H9 (cell line): ENCODE measurements around the gene HCFC2. TPM values are rescaled to one million over a fixed set of nuclear protein-coding genes. Genes with fewer than 3 reads are reported as not detected.

Source experiments
- DNase-seq: peaks from one replicate; pipeline ENCODE4 v3.0.0-alpha.2; 2017
- H2AFZ ChIP-seq: one replicate; pipeline ENCODE4 v1.6.1; 2013; ENCODE audit warnings: mild to moderate bottlenecking, low read length, control low read depth, moderate library complexity
- H2AK5ac ChIP-seq: 2 replicates; pipeline ENCODE4 v1.6.1; 2013; ENCODE audit warnings: low read length, control low read depth, mixed read lengths; ENCODE audit not compliant: insufficient read length
- H2BK120ac ChIP-seq: one replicate; pipeline ENCODE4 v1.6.1; 2013; ENCODE audit warnings: low read depth, mild to moderate bottlenecking, low read length, control low read depth, inconsistent platforms; ENCODE audit not compliant: poor library complexity, severe bottlenecking
- H2BK12ac ChIP-seq: 2 replicates; pipeline ENCODE4 v1.6.1; 2013; ENCODE audit warnings: low read length, control low read depth, mixed read lengths, low read depth; ENCODE audit not compliant: insufficient read length
- H2BK15ac ChIP-seq: 2 replicates; pipeline ENCODE4 v1.6.1; 2013; ENCODE audit warnings: low read depth, low read length, control low read depth
- H2BK20ac ChIP-seq: one replicate; pipeline ENCODE4 v1.6.1; 2013; ENCODE audit warnings: low read depth, mild to moderate bottlenecking, low read length, control low read depth, inconsistent platforms; ENCODE audit not compliant: poor library complexity, severe bottlenecking
- H2BK5ac ChIP-seq: 2 replicates; pipeline ENCODE4 v1.6.1; 2013; ENCODE audit warnings: low read length, control low read depth, mixed read lengths; ENCODE audit not compliant: insufficient read length
- H3K14ac ChIP-seq: 2 replicates; pipeline ENCODE4 v1.6.1; 2013; ENCODE audit warnings: low read length, control low read depth; ENCODE audit not compliant: insufficient read depth
- H3K18ac ChIP-seq: 2 replicates; pipeline ENCODE4 v1.6.1; 2013; ENCODE audit warnings: low read depth, mild to moderate bottlenecking, mixed read lengths, low read length, control low read depth; ENCODE audit not compliant: insufficient read length
- H3K23ac ChIP-seq: 2 replicates; pipeline ENCODE4 v1.6.1; 2013; ENCODE audit warnings: low read length, control low read depth, mixed read lengths, low read depth; ENCODE audit not compliant: insufficient read length
- H3K23me2 ChIP-seq: 2 replicates; pipeline ENCODE4 v1.6.1; 2013; ENCODE audit warnings: low read depth, mild to moderate bottlenecking, mixed read lengths, low read length, control low read depth; ENCODE audit not compliant: insufficient read length, poor library complexity, severe bottlenecking
- H3K27ac ChIP-seq: 2 replicates; pipeline ENCODE4 v1.5.1; 2013; ENCODE audit warnings: low read length, control low read depth, mixed read lengths, low read depth; ENCODE audit not compliant: insufficient read length
- H3K27me3 ChIP-seq: 2 replicates; pipeline ENCODE4 v1.6.1; 2013; ENCODE audit warnings: low read length, control low read depth, inconsistent platforms; ENCODE audit not compliant: insufficient read depth
- H3K4ac ChIP-seq: 2 replicates; pipeline ENCODE4 v1.6.1; 2013; ENCODE audit warnings: low read depth, mild to moderate bottlenecking, control low read depth, inconsistent platforms, low read length, moderate library complexity
- H3K4me1 ChIP-seq: 2 replicates; pipeline ENCODE4 v1.6.1; 2013; ENCODE audit warnings: low read length, control low read depth, inconsistent platforms; ENCODE audit not compliant: insufficient read depth
- H3K4me2 ChIP-seq: 2 replicates; pipeline ENCODE4 v1.6.1; 2013; ENCODE audit warnings: low read length, control low read depth, mixed read lengths; ENCODE audit not compliant: insufficient read length, insufficient read depth
- H3K56ac ChIP-seq: 2 replicates; pipeline ENCODE4 v1.6.1; 2013; ENCODE audit warnings: low read depth, mild to moderate bottlenecking, mixed read lengths, low read length, control low read depth; ENCODE audit not compliant: insufficient read length
- H3K79me1 ChIP-seq: 2 replicates; pipeline ENCODE4 v1.6.1; 2013; ENCODE audit warnings: low read depth, mild to moderate bottlenecking, moderate library complexity, low read length, control low read depth, inconsistent platforms; ENCODE audit not compliant: insufficient read depth, poor library complexity, severe bottlenecking
- H3K79me2 ChIP-seq: 2 replicates; pipeline ENCODE4 v1.6.1; 2013; ENCODE audit warnings: low read length, control low read depth, inconsistent platforms; ENCODE audit not compliant: insufficient read depth
- H3K9ac ChIP-seq: 2 replicates; pipeline ENCODE4 v1.6.1; 2013; ENCODE audit warnings: low read length, control low read depth, mixed read lengths; ENCODE audit not compliant: insufficient read length; ENCODE audit errors: extremely low read depth
- H3K9me3 ChIP-seq: one replicate; pipeline ENCODE4 v1.6.1; 2013; ENCODE audit warnings: low read depth, low read length, inconsistent platforms; ENCODE audit not compliant: control insufficient read depth
- H3T11ph ChIP-seq: one replicate; pipeline ENCODE4 v1.6.1; 2013; ENCODE audit warnings: mild to moderate bottlenecking, low read length, control low read depth, inconsistent platforms
- H4K20me1 ChIP-seq: one replicate; pipeline ENCODE4 v1.6.1; 2013; ENCODE audit not compliant: control insufficient read depth, insufficient read length, insufficient read depth
- H4K5ac ChIP-seq: 2 replicates; pipeline ENCODE4 v1.6.1; 2013; ENCODE audit warnings: low read depth, mild to moderate bottlenecking, mixed read lengths, low read length, control low read depth; ENCODE audit not compliant: insufficient read length
- H4K8ac ChIP-seq: replicated peaks from 2 replicates; pipeline ENCODE4 v1.6.1; 2013; ENCODE audit warnings: low read length, control low read depth, mixed read lengths, low read depth; ENCODE audit not compliant: insufficient read length
- H4K91ac ChIP-seq: 2 replicates; pipeline ENCODE4 v1.6.1; 2013; ENCODE audit warnings: low read depth, mild to moderate bottlenecking, moderate library complexity, mixed read lengths, low read length, control low read depth; ENCODE audit not compliant: insufficient read length
- H3K27ac Mint-ChIP-seq, 3 experiments: 2 replicates in 2 of 3; 3 replicates in 1 of 3; pipeline ENCODE4 v1.8.0; 2020 to 2021; ENCODE audit warnings: mixed read lengths in 3 of 3, mild to moderate bottlenecking in 1 of 3, moderate library complexity in 1 of 3
- H3K27me3 Mint-ChIP-seq: 2 replicates; pipeline ENCODE4 v1.8.0; 2021; ENCODE audit warnings: low read depth, mild to moderate bottlenecking, moderate library complexity, mixed read lengths
- H3K36me3 Mint-ChIP-seq, 3 experiments: 2 replicates in 2 of 3; 3 replicates in 1 of 3; pipeline ENCODE4 v1.8.0; 2020 to 2021; ENCODE audit warnings: low read depth in 3 of 3, mixed read lengths in 3 of 3; ENCODE audit not compliant: insufficient read depth in 1 of 3
- H3K4me1 Mint-ChIP-seq, 2 experiments: 2 replicates each; pipeline ENCODE4 v1.8.0; 2020; ENCODE audit warnings: mixed read lengths in 2 of 2
- H3K4me3 Mint-ChIP-seq, 2 experiments: 2 replicates in 1 of 2; 3 replicates in 1 of 2; pipeline ENCODE4 v1.8.0; 2020 to 2021; ENCODE audit warnings: mild to moderate bottlenecking in 2 of 2, mixed read lengths in 2 of 2, moderate library complexity in 1 of 2
- H3K9me3 Mint-ChIP-seq, 2 experiments: 2 replicates in 1 of 2; 3 replicates in 1 of 2; pipeline ENCODE4 v1.8.0; 2020; ENCODE audit warnings: mild to moderate bottlenecking in 2 of 2, mixed read lengths in 2 of 2, moderate library complexity in 1 of 2
- CTCF ChIP-seq: fragments of 200-600 bp; sonication (generic); conservative IDR thresholded peaks from 3 replicates; pipeline ENCODE4 v1.8.0; 2021; ENCODE audit warnings: antibody characterized with exemption, mild to moderate bottlenecking
- WGBS: extraction: QIAGEN DNeasy Blood & Tissue Kit; methylation state at CpG from one replicate; pipeline ENCODE4 v1.1.7; 2013; ENCODE audit warnings: missing lambda C conversion rate, low lambda C conversion rate, mixed read lengths; ENCODE audit not compliant: insufficient read length; ENCODE audit errors: extremely low coverage; 5-methylcytosine and 5-hydroxymethylcytosine counted together
- total RNA-seq: library from RNA; stranded (reverse); gene quantifications from 2 replicates; pipeline ENCODE4 v1.2.1, GENCODE V29; 2021

HCFC2 gene
- total RNA-seq, 1 experiment from 2014 or later = 1.9 TPM

- WGBS = no CpG with 5 or more reads among the region's 41 CpGs
- H2BK20ac ChIP-seq = no peak overlapping the region
- no peak overlapping the region for H3K23ac ChIP-seq
- H3K23me2 ChIP-seq = peaks cover 15% of the 10 kb centered on the region
- no peak for DNase-seq
- Mint-ChIP-seq H3K27me3 (peaks cover 32% of the 10 kb centered on the region), H3K36me3 (no peaks in the 10 kb centered on the region), H3K4me1 (peaks cover 10 to 13% of the 10 kb centered on the region in 2 experiments), H3K9me3 (no peaks in the 10 kb centered on the region), H3K27ac (no peak overlapping the region), H3K4me3 (peak overlapping the region; percentile 90 to 94)
- H3K79me1 ChIP-seq = no peaks in the 10 kb centered on the region
- no peaks in the 10 kb centered on the region for H3K4me1 ChIP-seq
- no peak overlapping the region for H2BK15ac ChIP-seq
- no peaks in the 10 kb centered on the region for H3K9me3 ChIP-seq
- no peak overlapping the region for H3K14ac ChIP-seq
- H3T11ph ChIP-seq = no peak overlapping the region
- H4K5ac ChIP-seq = no peak overlapping the region
- TF ChIP-seq CTCF = no peak
- H2AK5ac ChIP-seq = no peak overlapping the region
- H4K20me1 ChIP-seq = no peaks in the 10 kb centered on the region
- no peak overlapping the region for H4K91ac ChIP-seq
- H2BK12ac ChIP-seq = no peak overlapping the region
- H3K9ac ChIP-seq = no peak overlapping the region
- no peak overlapping the region for H2AFZ ChIP-seq
- no peak overlapping the region for H3K4ac ChIP-seq
- H2BK5ac ChIP-seq = no peak overlapping the region
- H4K8ac ChIP-seq = no peak overlapping the region
- no peak overlapping the region for H2BK120ac ChIP-seq
- no peak overlapping the region for H3K18ac ChIP-seq
- H3K27me3 ChIP-seq = no peaks in the 10 kb centered on the region
- no peak overlapping the region for H3K56ac ChIP-seq
- H3K4me2 ChIP-seq = peak overlapping the region; percentile 92
- no peaks in the 10 kb centered on the region for H3K79me2 ChIP-seq
- H3K27ac ChIP-seq = no peak overlapping the region
These were observed 604 bp downstream of the HCFC2 start for GRCh38 chr12:104064842-104065427.
